ENCODE results near the gene CCDC187.
"Not testable (repeated sequence)": the region's sequence is repeated elsewhere in the genome, so short reads cannot be mapped to it uniquely, and the experiment has no call there.

CCDC187 gene

GRCh38 chr9:136283291-136284235 is 20.3 kb downstream of the CCDC187 start:
- peak; percentile 59 for DNase-seq

DNA sequence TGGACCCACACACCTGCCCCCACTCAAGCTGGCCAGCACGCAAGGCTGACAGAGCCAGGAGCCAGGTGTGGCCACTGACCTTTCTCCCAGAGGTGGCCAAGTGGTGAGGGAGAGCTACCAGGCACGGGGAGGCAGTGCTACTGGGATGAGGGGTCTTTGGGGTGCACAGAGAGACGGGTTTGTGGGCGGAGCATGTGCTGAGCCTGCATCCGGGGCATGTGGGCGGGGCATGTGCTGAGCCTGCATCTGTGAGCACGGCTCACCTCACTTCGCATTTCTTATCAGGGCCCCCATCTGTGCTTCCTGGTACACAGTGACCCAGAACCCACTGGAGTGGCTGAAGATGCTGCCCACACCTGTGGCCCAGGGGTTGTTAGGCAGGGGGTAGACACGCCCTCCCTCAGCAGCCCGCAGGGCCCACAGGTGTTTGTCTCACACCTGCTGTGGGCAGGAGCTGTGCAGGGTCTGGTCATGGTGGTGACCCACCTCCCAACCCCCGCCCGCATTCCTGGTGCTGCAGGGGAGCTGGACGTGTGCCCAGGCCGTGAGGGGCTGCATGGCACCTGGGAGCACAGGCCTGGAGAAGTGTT is 21.5 kb downstream of the CCDC187 start:
- DNase-seq, result no peak

- no peak for DNase-seq
These were observed 22.2 kb downstream of the CCDC187 start for GRCh38 chr9:136281421-136282271.

GRCh38 chr9:136280535-136281315 is 23.2 kb downstream of the CCDC187 start:
- DNase-seq, result no peak

- DNase-seq, result no peak
These were observed 24.4 kb downstream of the CCDC187 start for GRCh38 chr9:136279471-136279870.

- DNase-seq, result no peak
These were observed 25.0 kb downstream of the CCDC187 start for GRCh38 chr9:136278894-136279293.

DNA sequence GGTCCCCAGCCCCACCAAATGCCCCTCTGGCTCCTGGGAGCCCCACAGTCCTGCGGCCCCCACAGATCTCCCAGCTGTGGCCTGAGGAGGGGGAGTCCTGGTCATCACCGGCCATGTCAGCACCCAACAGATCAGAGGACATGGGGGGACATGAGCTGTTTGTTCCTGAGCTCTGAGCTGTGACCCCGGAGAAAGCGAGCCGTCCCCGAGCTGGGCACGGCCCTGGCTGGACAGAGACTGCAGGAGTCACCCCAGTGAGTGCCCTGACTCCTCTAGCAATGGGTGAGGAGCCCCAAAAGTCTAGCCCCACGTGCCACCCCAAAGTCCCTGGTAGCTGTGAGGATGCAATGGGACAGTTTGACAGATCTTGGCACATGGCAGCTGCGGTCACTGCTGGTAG is 25.7 kb downstream of the CCDC187 start:
- DNase-seq, result no peak

DNA sequence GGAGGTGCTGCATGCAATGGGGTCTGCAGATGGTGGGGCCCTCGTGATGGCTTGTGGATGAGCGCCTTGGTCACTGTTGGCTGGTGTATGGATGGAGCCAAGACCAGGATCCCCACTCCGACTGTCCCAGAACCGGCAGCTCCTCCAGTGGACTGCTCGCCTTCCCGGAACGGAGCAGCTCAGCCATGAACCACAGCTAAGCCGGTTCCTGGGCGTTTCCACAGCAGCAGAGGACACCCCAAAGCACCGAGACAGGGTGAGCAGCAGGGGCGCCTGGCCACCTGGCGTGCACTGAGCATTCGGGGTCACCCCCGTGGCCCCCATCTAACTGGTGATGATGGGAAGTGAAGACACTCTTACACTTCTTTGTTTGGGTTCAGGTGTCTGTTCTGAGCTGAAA is 26.1 kb downstream of the CCDC187 start:
- DNase-seq, result no peak

GRCh38 chr9:136276716-136277115 is 27.2 kb downstream of the CCDC187 start:
- no peak for DNase-seq

- no peak for DNase-seq
These were observed 28.1 kb downstream of the CCDC187 start for GRCh38 chr9:136275655-136276429.

GRCh38 chr9:136274786-136275654 is 28.9 kb downstream of the CCDC187 start:
- DNase-seq, result no peak

DNA sequence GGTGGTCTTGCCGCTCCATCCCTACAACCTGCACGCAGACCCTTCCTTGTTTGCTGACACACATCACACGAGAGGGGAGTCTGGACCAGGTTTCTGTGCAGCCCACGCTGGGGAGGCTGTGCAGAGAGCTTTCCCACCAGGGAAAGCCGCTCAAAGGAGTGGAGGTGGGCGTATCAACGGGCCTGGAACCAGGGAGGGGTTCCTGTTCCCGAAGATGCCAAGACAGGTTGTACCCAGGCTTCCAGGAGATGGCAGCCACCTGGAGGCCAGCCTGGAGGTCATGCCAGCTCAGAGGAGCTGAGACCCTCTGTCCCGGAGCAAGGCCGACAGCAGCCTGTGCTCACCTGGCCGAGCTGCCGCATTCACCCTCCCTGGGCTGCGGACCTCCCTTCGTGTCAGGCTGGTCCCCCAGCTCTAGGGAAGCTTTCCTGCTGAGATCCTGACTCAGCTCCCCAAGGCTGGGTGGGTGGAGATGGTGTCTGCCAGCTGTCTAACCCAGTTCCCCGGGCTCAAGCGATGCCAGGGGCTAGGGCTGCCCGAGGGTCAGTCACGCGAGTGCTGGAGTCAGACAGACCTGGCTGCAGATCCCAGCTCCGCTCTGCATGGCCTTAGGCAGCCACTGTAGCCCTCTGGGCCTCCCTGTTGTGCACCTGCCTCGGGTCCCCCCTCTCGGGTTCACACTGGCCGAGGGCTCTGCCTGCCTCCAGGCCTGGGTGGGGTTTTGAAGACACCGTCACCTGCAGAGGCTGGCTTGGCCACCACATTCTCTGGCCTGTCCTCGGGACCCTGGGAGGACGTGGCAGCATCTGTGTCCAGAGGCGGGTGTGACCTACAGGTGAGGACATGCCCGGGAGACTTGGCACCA is 29.7 kb downstream of the CCDC187 start:
- no peak for DNase-seq

DNA sequence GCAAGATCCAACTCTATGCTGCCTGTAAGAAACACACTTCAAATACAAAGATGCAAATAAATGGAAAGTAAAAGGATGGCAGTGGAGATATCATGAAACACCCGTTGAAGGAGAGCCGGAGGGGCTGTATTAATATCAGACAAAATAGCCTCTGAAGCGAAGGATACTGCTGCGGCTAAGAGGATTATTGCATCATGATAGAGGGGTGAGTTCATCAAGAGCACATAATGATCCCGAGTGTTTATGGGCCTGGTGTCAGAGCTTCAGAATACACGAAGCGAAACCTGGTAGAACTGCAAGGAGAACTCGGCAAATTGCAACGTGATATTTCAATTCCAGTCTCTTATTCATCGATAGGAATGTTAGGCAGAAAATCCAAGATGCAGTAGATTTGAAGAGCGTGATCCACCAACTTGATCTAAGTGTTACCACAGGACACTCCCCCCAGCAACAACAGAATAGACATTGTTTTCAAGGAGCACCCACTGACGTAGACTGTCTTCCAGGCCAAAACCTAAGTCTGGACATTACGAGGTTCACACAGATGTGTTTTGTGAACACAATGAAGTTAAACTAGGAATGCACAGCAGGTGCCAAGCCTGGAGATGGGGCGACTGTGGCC is 30.5 kb downstream of the CCDC187 start:
- DNase-seq, result no peak

GRCh38 chr9:136270173-136270705 is 33.7 kb downstream of the CCDC187 start:
- no peak for DNase-seq

DNA sequence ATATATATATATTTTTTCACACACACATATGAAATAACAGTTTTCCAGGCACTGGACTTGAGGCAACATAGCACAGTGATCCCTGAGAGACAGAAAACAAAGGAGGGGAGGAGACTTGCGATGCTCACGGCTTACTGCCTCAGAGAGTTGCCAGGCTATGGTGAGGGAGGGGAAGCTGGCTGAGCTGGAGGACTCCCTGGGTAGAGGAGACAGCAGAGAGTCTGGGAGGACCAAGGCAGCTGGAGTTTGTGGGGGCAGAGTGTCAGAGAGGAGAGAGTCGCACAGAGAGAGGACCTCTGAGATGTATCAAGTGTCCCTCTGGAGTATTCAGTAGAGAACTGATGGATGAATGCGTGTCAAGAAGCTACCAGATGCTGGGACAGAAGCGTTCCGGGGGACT is 35.2 kb downstream of the CCDC187 start:
- no peak for DNase-seq

DNA sequence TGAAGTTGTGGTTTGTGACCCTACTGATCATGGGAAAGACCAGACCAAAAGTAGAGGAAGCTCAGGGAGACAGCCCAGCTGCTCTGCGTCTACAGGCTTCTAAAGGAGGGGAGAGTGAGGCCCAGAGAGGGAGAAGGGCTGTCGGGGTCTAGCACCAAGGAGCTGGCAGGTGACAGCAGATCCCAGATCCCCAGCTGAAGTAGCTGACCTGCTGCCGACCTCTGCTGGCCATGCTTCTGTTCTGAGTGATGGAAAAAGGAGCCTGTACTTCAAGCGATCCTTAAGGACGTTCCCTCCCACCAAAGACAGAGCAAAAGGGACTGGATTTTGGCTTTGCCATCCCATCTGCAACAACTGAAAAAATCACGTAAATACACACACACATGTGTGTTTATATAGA is 35.6 kb downstream of the CCDC187 start:
- DNase-seq, result no peak

- peak; percentile 78 for DNase-seq
These were observed 36.4 kb downstream of the CCDC187 start for GRCh38 chr9:136267261-136268111.

- not testable (repeated sequence) for DNase-seq
These were observed 37.3 kb downstream of the CCDC187 start for GRCh38 chr9:136266641-136267040.

Data from effector CD4-positive, alpha-beta T cell (primary cell).